ENCODE results near the gene ADGRG1.

DNA sequence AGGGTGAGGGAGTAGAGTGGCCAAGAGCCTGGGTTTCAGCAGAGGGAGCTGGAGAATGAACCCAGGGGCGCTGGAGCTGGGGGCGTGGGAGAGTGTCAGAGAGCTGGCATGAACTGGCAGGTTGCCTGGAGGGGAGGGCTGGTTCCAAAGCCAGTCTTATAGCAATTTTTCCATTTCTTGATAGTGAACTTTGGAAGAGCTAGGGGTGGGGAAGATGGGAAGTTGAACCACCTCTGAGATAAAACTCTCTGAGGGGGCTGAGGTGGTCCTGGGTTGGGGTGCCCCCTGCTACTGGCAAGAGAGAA lies 49.1 kb upstream of the ADGRG1 start:
- TF ChIP-seq, protein P1, sequence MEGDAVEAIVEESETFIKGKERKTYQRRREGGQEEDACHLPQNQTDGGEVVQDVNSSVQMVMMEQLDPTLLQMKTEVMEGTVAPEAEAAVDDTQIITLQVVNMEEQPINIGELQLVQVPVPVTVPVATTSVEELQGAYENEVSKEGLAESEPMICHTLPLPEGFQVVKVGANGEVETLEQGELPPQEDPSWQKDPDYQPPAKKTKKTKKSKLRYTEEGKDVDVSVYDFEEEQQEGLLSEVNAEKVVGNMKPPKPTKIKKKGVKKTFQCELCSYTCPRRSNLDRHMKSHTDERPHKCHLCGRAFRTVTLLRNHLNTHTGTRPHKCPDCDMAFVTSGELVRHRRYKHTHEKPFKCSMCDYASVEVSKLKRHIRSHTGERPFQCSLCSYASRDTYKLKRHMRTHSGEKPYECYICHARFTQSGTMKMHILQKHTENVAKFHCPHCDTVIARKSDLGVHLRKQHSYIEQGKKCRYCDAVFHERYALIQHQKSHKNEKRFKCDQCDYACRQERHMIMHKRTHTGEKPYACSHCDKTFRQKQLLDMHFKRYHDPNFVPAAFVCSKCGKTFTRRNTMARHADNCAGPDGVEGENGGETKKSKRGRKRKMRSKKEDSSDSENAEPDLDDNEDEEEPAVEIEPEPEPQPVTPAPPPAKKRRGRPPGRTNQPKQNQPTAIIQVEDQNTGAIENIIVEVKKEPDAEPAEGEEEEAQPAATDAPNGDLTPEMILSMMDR (IDR thresholded peaks at IDR 0.05; ENCODE audit: insufficient read depth, low read depth, low read length): no peak
- no peak for TF ChIP-seq EZH2 (IDR thresholded peaks at IDR 0.05; ENCODE audit: insufficient read depth, low read length)
